Hepatocyte (in vitro differentiated cells): ENCODE measurements around the gene PNPLA5.

Source experiments
- CTCF ChIP-seq: fragments of 200-600 bp; sonication (generic); IDR thresholded peaks from 2 replicates; pipeline ENCODE4 v1.5.1; 2016; ENCODE audit warnings: antibody characterized with exemption, mild to moderate bottlenecking; ENCODE audit not compliant: poor library complexity
- EZH2 ChIP-seq: fragments of 200-600 bp; sonication (generic); IDR thresholded peaks from 2 replicates; pipeline ENCODE4 v1.6.1; 2016; ENCODE audit warnings: antibody characterized with exemption, mild to moderate bottlenecking, borderline replicate concordance

GRCh38 chr22:43941449-43941848 is 49.6 kb upstream of the PNPLA5 start:
- TF ChIP-seq CTCF (no peak), EZH2 (no peak)
